MM.1S (cell line): ENCODE results near the gene MMP3.

ENCODE experiments used
- EZH2 ChIP-seq: fragments of 300-600 bp; sonication (generic); optimal IDR thresholded peaks from 2 replicates; pipeline ENCODE3; 2017; ENCODE audit warnings: low read depth, mild to moderate bottlenecking, antibody characterized with exemption, low read length, mixed read lengths
- TF ChIP-seq, protein P1 (sequence below): fragments of 300-600 bp; sonication (generic); IDR thresholded peaks from 2 replicates; pipeline ENCODE4 v1.5.1; 2016; ENCODE audit warnings: antibody characterized with exemption, low read length, mixed read lengths

DNA sequence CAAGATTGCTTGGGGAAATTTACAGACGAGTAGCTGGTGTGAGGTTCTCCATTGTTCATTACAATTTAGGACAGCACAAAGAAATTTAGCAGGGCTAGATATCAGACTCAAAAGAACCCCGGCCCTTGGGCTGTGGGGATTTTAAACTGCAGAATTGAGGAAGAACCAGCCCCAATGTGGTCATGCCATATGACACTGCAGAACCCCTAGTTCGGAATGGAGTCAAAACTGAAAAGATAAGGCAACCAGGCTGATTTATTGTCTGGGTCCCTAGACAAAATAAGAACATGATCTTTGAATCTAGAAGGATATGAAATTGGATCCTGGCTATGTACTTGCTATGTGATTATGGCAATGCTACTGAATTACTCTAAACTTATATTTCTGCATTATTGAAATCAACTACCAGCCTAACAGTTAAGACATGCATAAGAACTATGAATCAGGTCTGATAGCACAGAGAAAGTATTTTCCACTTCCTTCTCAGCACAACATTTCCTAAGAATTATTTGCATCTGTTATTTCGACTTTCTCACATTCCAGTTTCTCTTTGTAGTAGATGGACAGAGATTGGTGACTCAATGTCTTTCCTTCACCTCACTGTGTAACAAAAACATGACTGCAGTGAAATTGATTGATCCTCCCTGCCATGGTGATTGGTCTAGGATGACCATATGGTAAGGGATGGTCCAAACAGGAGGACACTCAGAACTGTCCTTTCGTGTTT lies 13.2 kb downstream of the MMP3 start:
- TF ChIP-seq, protein P1, sequence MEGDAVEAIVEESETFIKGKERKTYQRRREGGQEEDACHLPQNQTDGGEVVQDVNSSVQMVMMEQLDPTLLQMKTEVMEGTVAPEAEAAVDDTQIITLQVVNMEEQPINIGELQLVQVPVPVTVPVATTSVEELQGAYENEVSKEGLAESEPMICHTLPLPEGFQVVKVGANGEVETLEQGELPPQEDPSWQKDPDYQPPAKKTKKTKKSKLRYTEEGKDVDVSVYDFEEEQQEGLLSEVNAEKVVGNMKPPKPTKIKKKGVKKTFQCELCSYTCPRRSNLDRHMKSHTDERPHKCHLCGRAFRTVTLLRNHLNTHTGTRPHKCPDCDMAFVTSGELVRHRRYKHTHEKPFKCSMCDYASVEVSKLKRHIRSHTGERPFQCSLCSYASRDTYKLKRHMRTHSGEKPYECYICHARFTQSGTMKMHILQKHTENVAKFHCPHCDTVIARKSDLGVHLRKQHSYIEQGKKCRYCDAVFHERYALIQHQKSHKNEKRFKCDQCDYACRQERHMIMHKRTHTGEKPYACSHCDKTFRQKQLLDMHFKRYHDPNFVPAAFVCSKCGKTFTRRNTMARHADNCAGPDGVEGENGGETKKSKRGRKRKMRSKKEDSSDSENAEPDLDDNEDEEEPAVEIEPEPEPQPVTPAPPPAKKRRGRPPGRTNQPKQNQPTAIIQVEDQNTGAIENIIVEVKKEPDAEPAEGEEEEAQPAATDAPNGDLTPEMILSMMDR, result no peak
- TF ChIP-seq EZH2, result no peak
